HG02571 (cell line): ENCODE data around the gene AHSA1.
"Not testable (repeated sequence)": the region's sequence is repeated elsewhere in the genome, so short reads cannot be mapped to it uniquely, and the experiment has no call there.

Experiments used
- ATAC-seq: cut with Tn5 transposase; IDR thresholded peaks from one replicate; pipeline ENCODE4 v1.9.1; 2021; ENCODE audit warnings: mild to moderate bottlenecking, moderate library complexity; ENCODE audit not compliant: unreplicated experiment

Gene AHSA1

GRCh38 chr14:77457522-77458248, at the start of gene AHSA1, which contains the start of gene VIPAS39:
TSS of gene AHSA1 (plus strand) at chr14:77458093. CDS start at chr14:77458190, 97 bp downstream.
TSS of gene VIPAS39 (minus strand) at chr14:77457601. CDS start at chr14:77454102, 3,499 bp downstream.
- peak; percentile 86 for ATAC-seq

GRCh38 chr14:77409131-77409533, 48.8 kb upstream of the AHSA1 start:
- ATAC-seq, result no peak

- ATAC-seq, result not testable (repeated sequence)
These were observed 42.4 kb upstream of the AHSA1 start for GRCh38 chr14:77415403-77416030.

GRCh38 chr14:77416098-77416497, 41.8 kb upstream of the AHSA1 start:
- not testable (repeated sequence) for ATAC-seq

- ATAC-seq, result no peak
These were observed 41.1 kb upstream of the AHSA1 start for GRCh38 chr14:77416836-77417235.

GRCh38 chr14:77421201-77421600, 36.7 kb upstream of the AHSA1 start:
- no peak for ATAC-seq

- ATAC-seq, result no peak
These were observed 34.5 kb upstream of the AHSA1 start, which contains the start of gene NOXRED1 for GRCh38 chr14:77423423-77423822. TSS of gene NOXRED1 (minus strand) at chr14:77423523. CDS start at chr14:77422889, 634 bp downstream.

GRCh38 chr14:77424862-77425261, 33.0 kb upstream of the AHSA1 start:
- no peak for ATAC-seq

- no peak for ATAC-seq
These were observed 31.5 kb upstream of the AHSA1 start for GRCh38 chr14:77426396-77426795.

GRCh38 chr14:77436042-77436441, 21.9 kb upstream of the AHSA1 start:
- ATAC-seq, result no peak

GRCh38 chr14:77438596-77438995, 19.3 kb upstream of the AHSA1 start:
- ATAC-seq, result no peak

GRCh38 chr14:77439861-77440260, 18.0 kb upstream of the AHSA1 start:
- ATAC-seq, result no peak

GRCh38 chr14:77442196-77442595, 15.7 kb upstream of the AHSA1 start:
- no peak for ATAC-seq

- no peak for ATAC-seq
These were observed 1.8 kb upstream of the AHSA1 start for GRCh38 chr14:77455966-77456640.

- peak; percentile 5 for ATAC-seq
These were observed 775 bp upstream of the AHSA1 start for GRCh38 chr14:77457115-77457521.

GRCh38 chr14:77458249-77458950, 507 bp downstream of the AHSA1 start:
- peak; percentile 13 for ATAC-seq

GRCh38 chr14:77459072-77459723, 1.3 kb downstream of the AHSA1 start:
- ATAC-seq, result no peak

- no peak for ATAC-seq
These were observed 9.9 kb downstream of the AHSA1 start for GRCh38 chr14:77467801-77468200.

- no peak for ATAC-seq
These were observed 11.2 kb downstream of the AHSA1 start for GRCh38 chr14:77469067-77469505.

- no peak for ATAC-seq
These were observed 11.6 kb downstream of the AHSA1 start for GRCh38 chr14:77469539-77469938.
